Hematopoietic multipotent progenitor cell treated with erythropoietin and hydrocortisone succinate and interleukin-3 and kit ligand, for 17 days (in vitro differentiated cells): ENCODE data around the gene LCN15.
A peak's percentile ranks its signal among the peaks of the same experiment; 100 is the strongest.

ENCODE experiments used
- DNase-seq: peaks from one replicate; pipeline ENCODE4 v3.0.0-alpha.2; 2015; ENCODE audit warnings: low spot score

Gene LCN15

GRCh38 chr9:136740971-136741882, 23.1 kb downstream of the LCN15 start:
- DNase-seq: no peak

- no peak for DNase-seq
These were observed 23.8 kb downstream of the LCN15 start for GRCh38 chr9:136740491-136740890.

- no peak for DNase-seq
These were observed 24.2 kb downstream of the LCN15 start for GRCh38 chr9:136740069-136740468.

GRCh38 chr9:136739509-136739908, 24.8 kb downstream of the LCN15 start:
- no peak for DNase-seq

- DNase-seq: no peak
These were observed 25.4 kb downstream of the LCN15 start for GRCh38 chr9:136738960-136739359.

GRCh38 chr9:136735812-136736480, 28.4 kb downstream of the LCN15 start:
- no peak for DNase-seq

- no peak for DNase-seq
These were observed 29.4 kb downstream of the LCN15 start for GRCh38 chr9:136734837-136735496.

GRCh38 chr9:136733611-136734010, 30.7 kb downstream of the LCN15 start:
- DNase-seq: no peak

- no peak for DNase-seq
These were observed 31.7 kb downstream of the LCN15 start for GRCh38 chr9:136732444-136733178.

- DNase-seq: no peak
These were observed 34.4 kb downstream of the LCN15 start for GRCh38 chr9:136729926-136730325.

GRCh38 chr9:136729144-136729543, 35.2 kb downstream of the LCN15 start:
- DNase-seq: no peak

GRCh38 chr9:136728548-136729123, 35.7 kb downstream of the LCN15 start:
- DNase-seq: no peak

GRCh38 chr9:136728080-136728547, 36.2 kb downstream of the LCN15 start:
- peak; percentile 76 for DNase-seq

GRCh38 chr9:136726631-136727191, 37.6 kb downstream of the LCN15 start:
- DNase-seq: peak; percentile 49

- DNase-seq: no peak
These were observed 38.2 kb downstream of the LCN15 start for GRCh38 chr9:136726118-136726517.

GRCh38 chr9:136725612-136726011, 38.7 kb downstream of the LCN15 start:
- no peak for DNase-seq

- no peak for DNase-seq
These were observed 39.5 kb downstream of the LCN15 start for GRCh38 chr9:136724772-136725171.

GRCh38 chr9:136723989-136724388, 40.3 kb downstream of the LCN15 start:
- DNase-seq: no peak

GRCh38 chr9:136723362-136723976, 40.8 kb downstream of the LCN15 start:
- no peak for DNase-seq

- DNase-seq: no peak
These were observed 41.4 kb downstream of the LCN15 start for GRCh38 chr9:136722969-136723356.
